HUDEP-2 (cell line): ENCODE results near the gene RNU6-9.
"Not testable (repeated sequence)": the region's sequence is repeated elsewhere in the genome, so short reads cannot be mapped to it uniquely, and the experiment has no call there.

Experiments
- DNase-seq, 76 experiments: peaks; one replicate each; lab custom pipeline; 2025; ENCODE audit not compliant: unreplicated experiment in 76 of 76; lab: John Stamatoyannopoulos, UW

RNU6-9 gene

GRCh38 chr19:876780-877314 is 16.4 kb upstream of the RNU6-9 start:
- DNase-seq = no peak

DNA sequence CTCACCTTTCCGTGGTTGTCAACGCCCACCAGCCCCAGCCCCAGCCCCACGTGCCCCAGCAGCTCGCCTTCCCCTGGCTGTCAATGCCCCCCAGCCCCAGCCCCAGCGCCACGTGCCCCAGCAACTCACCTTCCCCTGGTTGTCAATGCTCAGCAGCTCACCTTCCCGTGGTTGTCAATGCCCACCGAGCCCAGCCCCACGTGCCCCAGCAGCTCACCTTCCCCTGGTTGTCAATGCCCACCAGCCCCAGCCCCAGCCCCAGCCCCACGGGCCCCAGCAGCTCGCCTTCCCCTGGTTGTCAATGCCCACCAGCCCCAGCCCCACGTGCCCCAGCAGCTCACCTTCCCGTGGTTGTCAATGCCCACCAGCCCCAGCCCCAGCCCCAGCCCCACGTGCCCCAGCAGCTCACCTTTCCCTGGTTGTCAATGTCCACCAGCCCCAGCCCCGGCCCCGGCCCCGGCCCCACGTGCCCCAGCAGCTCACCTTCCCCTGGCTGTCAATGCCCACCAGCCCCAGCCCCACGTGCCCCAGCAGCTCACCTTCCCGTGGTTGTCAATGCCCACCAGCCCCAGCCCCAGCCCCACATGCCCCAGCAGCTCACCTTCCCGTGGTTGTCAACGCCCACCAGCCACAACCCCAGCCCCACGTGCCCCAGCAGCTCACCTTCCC is 15.2 kb upstream of the RNU6-9 start:
- not testable (repeated sequence) for DNase-seq

GRCh38 chr19:878751-879561 is 14.3 kb upstream of the RNU6-9 start:
- DNase-seq = not testable (repeated sequence)

DNA sequence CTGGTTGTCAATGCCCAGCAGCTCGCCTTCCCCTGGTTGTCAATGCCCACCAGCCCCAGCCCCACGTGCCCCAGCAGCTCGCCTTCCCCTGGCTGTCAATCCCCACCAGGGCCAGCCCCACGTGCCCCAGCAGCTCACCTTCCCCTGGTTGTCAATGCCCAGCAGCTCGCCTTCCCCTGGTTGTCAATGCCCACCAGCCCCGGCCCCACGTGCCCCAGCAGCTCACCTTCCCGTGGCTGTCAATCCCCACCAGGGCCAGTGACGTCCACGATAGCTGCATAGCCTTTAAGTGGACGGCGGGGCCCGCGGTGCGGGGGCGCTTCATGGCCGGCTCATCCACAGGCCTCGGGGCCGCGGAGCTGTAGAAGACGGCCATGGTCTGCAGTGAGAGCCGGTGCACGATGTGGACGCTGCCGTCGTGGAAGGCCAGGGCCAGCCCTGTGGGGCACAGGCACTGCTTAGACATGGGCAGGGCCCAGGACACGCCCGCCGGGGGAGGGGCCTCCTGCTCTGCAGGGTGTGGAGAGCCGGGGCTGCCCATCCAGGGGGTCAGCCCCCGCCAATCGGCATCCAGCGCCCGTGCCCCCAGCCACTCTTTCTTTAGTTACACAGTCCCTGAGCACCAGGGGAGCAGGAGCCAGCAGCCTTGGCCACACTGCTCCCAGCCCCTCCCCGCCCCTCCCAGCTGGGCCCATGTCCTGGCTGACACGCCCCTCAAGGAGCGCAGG is 13.4 kb upstream of the RNU6-9 start:
- peak in 1 of 76 experiments; percentile 28 for DNase-seq

DNA sequence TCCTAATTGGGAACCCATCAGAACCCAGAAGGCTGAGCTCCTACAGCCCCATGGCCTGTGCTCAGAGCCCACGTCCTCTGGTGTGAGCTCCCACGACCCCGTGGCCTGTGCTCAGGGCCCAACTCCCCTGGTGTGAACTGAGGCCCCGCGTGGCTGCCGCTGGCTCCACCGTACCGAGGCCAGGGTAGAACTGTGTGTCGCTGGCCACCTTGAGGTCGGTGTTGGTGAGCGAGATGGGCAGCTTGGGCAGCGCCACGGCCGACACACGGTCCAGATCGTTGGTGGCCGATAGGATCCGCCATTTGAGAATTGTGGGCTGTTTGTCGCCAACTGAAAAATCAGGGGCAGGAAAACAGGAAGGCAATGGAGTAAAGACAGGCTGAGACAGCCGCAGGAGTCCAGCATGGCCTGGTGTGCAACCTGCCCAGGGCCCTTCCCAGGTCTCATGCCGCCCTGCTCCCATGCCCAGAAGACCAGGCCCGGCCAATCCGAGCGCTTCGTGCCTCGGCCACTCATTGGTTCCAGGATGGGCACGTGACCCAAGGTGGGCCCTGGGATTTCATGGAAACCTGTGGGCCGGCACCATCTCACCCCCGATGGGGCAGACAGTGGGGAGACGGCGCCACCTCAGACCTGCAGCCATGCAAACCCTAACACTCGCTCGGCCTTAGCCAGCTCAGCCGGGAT is 11.8 kb upstream of the RNU6-9 start:
- no peak for DNase-seq

GRCh38 chr19:882871-883497 is 10.3 kb upstream of the RNU6-9 start:
- DNase-seq = no peak

DNA sequence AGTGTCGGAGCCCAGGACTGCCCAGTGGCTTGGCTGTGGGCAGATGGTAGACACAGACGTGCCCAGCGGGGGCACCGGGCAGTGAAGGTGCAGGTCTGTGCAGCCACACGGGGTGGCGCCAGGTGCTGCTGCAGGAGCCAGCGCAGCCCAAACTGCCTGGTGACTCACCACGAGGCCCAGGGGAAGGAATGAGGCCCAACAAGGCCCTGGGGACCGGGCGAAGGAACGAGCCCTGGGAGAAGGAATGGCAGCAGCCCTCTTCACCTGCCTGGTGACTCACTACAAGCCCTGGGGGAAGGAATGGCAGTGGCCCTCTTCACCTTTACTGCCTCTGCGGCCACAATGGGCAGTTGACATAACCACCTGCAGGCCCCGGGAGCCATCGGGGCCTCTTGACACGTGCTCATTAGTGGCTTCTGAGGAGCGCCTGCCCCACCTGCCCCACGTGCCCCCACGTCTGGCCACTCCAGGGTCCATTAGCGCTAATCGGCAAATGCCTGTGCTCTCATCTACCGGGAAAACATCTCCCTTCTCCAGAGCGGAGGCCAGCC is 9.5 kb upstream of the RNU6-9 start:
- no peak for DNase-seq

DNA sequence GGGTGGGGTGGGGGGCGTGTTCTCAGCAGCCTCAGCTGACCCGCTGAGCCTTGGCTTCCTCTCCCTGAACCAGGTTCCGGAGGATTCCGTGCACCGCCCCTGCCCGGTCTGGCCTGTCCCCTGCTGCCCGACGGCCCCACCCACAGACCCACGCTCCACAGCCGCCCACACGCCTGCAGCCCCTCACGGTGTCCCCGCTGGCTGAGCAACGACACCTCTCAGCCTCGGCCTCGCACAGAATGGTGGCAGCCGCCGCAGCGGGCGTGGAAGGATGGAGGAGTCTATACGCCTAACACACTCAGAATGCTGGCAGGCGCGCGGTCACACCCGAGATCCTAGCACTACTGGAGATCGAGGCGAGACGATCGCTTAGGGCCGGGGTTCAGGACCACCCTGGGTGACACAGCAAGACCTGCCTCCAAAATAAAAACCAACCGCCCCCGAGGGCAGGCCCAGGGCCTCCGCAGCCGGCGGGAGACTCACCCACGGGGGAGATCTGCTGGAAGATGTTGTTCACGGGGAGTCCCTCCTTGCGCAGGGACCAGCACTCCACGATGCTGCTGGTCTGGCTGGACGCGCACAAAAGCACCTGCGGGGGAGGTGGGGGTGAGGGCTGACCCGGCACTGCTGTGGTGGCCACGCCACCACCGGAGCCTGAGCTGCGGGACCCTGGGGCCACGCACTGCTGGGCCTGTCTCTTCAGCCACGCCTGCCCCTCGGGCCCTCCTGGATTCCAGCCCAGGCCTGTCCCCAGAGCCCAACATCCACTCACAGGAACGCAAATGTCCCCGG is 8.7 kb upstream of the RNU6-9 start:
- no peak for DNase-seq

- no peak for DNase-seq
These were observed 7.6 kb upstream of the RNU6-9 start for GRCh38 chr19:885536-886224.

DNA sequence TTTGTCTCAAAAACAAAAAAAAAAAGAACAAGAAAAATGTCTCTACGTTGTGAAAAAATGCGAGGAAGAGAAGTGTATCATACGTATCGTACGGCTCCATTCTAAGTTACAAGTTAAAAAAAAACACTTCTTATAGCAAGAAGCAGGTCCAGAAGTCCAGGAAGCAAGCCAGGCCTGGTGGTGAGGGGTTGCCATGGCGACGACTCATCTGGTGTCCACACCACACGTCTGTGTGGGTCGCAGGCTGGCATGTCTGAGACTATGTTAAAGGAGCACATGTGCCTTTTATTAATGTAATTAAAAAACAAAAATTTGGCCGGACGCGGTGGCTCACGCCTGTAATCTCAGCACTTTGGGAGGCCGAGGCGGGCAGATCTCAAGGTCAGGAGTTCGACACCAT is 6.2 kb upstream of the RNU6-9 start:
- no peak for DNase-seq

- DNase-seq = no peak
These were observed 5.7 kb upstream of the RNU6-9 start for GRCh38 chr19:887599-887998.

DNA sequence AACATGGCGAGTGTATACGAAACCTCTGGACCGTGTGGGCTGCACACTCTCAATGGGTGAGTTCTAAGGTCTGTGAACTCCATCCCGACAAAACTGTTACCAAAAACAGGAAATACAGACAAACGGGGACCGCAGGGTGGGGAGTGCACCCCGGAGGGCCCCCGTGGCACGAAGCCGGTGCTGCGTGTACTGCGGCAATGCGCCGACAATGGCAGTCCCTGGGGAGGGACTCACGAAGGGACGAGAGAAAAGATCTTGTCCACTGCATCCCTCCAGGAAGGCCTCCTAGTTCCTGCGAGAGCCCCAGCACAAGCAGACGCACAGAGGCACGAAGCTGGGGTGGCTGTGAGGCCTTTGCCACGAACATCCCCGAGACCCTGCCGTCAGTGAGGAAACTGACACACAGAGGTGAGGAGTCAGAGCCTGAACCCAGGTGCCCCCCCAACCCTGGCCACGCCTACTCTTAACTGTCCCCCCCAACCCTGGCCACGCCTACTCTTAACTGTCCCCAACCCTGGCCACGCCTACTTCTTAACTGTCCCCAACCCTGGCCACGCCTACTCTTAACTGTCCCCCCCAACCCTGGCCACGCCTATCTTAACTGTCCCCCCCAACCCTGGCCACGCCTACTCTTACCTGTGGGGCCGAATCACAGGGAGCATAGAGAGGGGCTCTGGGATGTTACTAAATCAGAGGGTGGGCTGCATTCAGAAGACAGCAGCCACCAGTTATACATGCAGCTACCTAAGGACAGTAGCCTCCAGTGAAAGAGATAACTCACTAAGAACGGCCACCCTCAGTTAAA is 4.5 kb upstream of the RNU6-9 start:
- DNase-seq = peak in 54 of 76 experiments; percentile 16 to 79 (median 60)

DNA sequence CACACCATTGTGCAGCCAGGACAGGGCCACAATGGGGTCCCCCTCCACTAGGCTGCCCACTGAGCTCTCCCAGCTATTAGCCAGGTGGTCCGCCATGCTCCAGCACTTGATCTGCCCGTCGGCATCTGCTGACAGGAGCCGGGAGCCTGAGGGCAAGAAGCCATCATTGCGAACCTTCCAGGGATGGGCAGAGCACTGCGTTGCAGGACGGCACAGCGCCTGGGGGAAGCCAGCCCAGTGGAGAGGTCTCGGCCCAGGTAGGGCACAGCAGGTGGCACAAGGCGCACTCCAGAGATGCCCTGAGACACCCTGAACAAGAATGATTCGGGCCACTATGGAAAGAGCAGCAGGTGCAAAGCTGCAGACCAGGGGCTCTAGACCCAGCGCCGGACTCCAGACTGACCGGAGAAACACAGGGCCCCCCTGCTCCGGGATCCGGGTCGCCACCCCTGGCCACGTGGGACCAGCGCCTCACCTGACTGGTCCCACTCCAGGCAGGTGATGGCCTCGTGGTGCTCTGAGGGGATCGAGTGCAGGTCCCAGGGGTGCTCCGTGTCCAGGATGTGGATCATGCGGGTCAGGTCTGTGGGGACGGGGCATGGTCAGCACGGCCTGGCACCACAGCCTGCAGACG is 3.5 kb upstream of the RNU6-9 start:
- DNase-seq = no peak

GRCh38 chr19:890831-891230 is 2.5 kb upstream of the RNU6-9 start:
- no peak for DNase-seq

DNA sequence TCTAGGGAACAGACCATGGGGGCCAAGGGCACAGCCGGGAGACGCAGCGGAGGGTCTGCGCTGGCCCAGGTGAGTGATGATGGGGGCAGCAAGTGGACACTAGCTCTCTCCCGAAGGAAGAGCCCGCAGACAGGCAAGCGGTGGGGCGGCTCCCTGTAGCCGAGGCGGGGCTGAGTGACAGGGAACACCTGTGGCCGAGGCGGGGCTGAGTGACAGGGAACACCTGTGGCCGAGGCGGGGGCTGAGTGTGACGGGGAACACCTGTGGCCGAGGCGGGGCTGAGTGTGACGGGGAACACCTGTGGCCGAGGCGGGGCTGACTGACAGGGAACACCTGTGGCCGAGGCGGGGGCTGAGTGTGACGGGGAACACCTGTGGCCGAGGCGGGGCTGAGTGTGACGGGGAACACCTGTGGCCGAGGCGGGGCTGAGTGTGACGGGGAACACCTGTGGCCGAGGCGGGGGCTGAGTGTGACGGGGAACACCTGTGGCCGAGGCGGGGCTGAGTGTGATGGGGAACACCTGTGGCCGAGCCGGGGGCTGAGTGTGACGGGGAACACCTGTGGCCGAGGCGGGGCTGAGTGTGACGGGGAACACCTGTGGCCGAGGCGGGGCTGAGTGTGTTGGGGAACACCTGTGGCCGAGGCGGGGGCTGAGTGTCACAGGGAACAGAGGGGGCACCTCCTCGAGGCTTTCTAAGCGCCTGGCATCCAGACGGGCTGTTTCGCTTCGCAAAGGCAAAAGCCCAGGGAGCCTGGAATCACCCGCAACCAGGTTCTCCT is 1.7 kb upstream of the RNU6-9 start:
- not testable (repeated sequence) for DNase-seq

DNA sequence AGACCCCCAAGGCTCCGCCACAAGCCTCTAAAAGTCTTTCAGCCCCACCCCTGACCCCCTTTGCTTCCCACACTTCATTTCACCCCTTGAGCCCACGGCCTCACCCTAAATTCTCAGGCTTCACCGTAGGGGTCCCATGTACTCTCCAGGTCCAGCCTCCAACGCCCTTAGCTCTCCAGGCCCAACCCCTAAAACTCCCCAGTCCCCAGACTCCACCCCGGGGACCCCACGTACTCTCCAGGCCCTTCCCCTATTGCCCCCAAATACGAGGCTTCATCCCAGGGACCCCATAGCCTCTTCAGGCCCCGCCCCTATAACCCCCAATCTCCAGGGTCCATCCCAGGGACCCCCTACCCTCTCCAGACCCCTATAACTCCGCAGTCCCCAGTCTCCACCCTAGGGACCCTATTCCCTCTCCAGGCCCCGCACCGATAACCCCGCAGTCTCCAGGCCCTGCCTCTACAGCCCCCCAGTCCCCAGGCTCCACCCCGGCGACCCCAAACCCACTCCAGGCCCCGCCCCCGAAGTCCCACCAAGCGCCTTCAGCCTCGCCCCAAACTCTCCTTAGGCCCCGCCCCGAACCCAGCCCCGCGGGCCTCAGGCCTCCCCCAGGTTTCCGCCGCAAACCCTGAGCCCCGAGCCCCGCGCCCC is 916 bp upstream of the RNU6-9 start:
- DNase-seq = peak in 11 of 76 experiments; percentile 23 to 56 (median 48)
